Non-pigmented ciliary epithelial cell (primary cell): ENCODE measurements around the gene PACRG.
"Not testable (repeated sequence)": the region's sequence is repeated elsewhere in the genome, so short reads cannot be mapped to it uniquely, and the experiment has no call there.

Experiments
- DNase-seq: peaks from one replicate; pipeline ENCODE4 v3.0.0-alpha.2; 2010; ENCODE audit warnings: low read depth

The PACRG gene

GRCh38 chr6:162727322-162728182 is at the start of gene PACRG, which contains the start of gene PRKN:
Gene PACRG (plus strand): TSS chr6:162727974.
Gene PRKN (minus strand): TSS chr6:162727766.
- DNase-seq = peak; percentile 83

GRCh38 chr6:162678896-162679295 is 48.9 kb upstream of the PACRG start:
- DNase-seq = not testable (repeated sequence)

GRCh38 chr6:162679681-162680080 is 48.1 kb upstream of the PACRG start:
- no peak for DNase-seq

- no peak for DNase-seq
Measured at GRCh38 chr6:162680367-162680766, 47.4 kb upstream of the PACRG start.

- DNase-seq = no peak
Measured at GRCh38 chr6:162680871-162681270, 46.9 kb upstream of the PACRG start.

GRCh38 chr6:162681447-162681846 is 46.3 kb upstream of the PACRG start:
- DNase-seq = no peak

GRCh38 chr6:162683135-162683534 is 44.6 kb upstream of the PACRG start:
- no peak for DNase-seq

- no peak for DNase-seq
Measured at GRCh38 chr6:162684052-162684451, 43.7 kb upstream of the PACRG start.

- no peak for DNase-seq
Measured at GRCh38 chr6:162684961-162685360, 42.8 kb upstream of the PACRG start.

- DNase-seq = no peak
Measured at GRCh38 chr6:162685586-162685985, 42.2 kb upstream of the PACRG start.

GRCh38 chr6:162688751-162689345 is 38.9 kb upstream of the PACRG start:
- no peak for DNase-seq

- no peak for DNase-seq
Measured at GRCh38 chr6:162690158-162690557, 37.6 kb upstream of the PACRG start.

- no peak for DNase-seq
Measured at GRCh38 chr6:162697872-162698403, 29.8 kb upstream of the PACRG start.

- DNase-seq = no peak
Measured at GRCh38 chr6:162698440-162698839, 29.3 kb upstream of the PACRG start.

- DNase-seq = no peak
Measured at GRCh38 chr6:162699961-162700360, 27.8 kb upstream of the PACRG start.

GRCh38 chr6:162700966-162701365 is 26.8 kb upstream of the PACRG start:
- no peak for DNase-seq

- no peak for DNase-seq
Measured at GRCh38 chr6:162701551-162701950, 26.2 kb upstream of the PACRG start.

- no peak for DNase-seq
Measured at GRCh38 chr6:162702446-162702845, 25.3 kb upstream of the PACRG start.

- no peak for DNase-seq
Measured at GRCh38 chr6:162704001-162704400, 23.8 kb upstream of the PACRG start.

GRCh38 chr6:162705736-162706135 is 22.0 kb upstream of the PACRG start:
- no peak for DNase-seq

GRCh38 chr6:162706232-162706631 is 21.5 kb upstream of the PACRG start:
- no peak for DNase-seq

- DNase-seq = no peak
Measured at GRCh38 chr6:162708971-162709370, 18.8 kb upstream of the PACRG start.

- no peak for DNase-seq
Measured at GRCh38 chr6:162709431-162709830, 18.3 kb upstream of the PACRG start.
